ENCODE data around the gene EBPL.

DNA sequence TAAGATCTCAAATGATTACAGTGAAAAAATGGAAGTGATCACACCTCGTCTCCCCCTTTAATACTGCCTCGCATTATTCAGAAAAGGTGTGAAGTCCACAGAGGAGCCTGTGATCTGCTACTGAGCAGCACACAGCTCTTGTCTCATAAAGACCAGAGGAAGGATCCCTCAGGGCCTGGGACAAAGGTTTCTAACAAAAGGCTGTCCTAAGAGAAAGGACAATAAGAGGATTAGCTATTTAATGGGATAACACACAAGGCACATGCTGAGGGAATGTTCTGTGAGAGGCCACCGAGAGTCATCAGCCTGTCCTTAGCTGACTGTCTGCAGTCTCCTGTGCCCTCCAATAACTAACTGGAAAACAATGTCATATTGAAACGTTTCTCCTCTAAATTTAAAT is 26.7 kb downstream of the EBPL start:
- TF ChIP-seq SNAI2 (CRISPR knock-in tag; IDR thresholded peaks at IDR 0.05), result no peak
- TF ChIP-seq POU6F1 (CRISPR knock-in tag; IDR thresholded peaks at IDR 0.05; ENCODE audit: borderline replicate concordance, low read depth), result no peak
- TF ChIP-seq PATZ1 (CRISPR knock-in tag; IDR thresholded peaks at IDR 0.05; ENCODE audit: borderline replicate concordance), result no peak
- TF ChIP-seq ZNF70 (CRISPR knock-in tag; IDR thresholded peaks at IDR 0.05), result no peak
- no peak for TF ChIP-seq CSRNP3 (CRISPR knock-in tag; IDR thresholded peaks at IDR 0.05)
- no peak for TF ChIP-seq GLIS3 (CRISPR knock-in tag; IDR thresholded peaks at IDR 0.05)
- TF ChIP-seq ARNTL (CRISPR knock-in tag; IDR thresholded peaks at IDR 0.05; ENCODE audit: borderline replicate concordance, low read depth), result no peak
- no peak for TF ChIP-seq ZFP3 (CRISPR knock-in tag; IDR thresholded peaks at IDR 0.05)
- no peak for TF ChIP-seq BACH2 (CRISPR knock-in tag; IDR thresholded peaks at IDR 0.05; ENCODE audit: borderline replicate concordance)

Measured in SK-N-SH treated with all-trans-retinoic acid at 6 μM for 48 hours (cell line).